ENCODE data around the gene RAB9B.
"Not testable (repeated sequence)": the region's sequence is repeated elsewhere in the genome, so short reads cannot be mapped to it uniquely, and the experiment has no call there.

The RAB9B gene

GRCh38 chrX:103828529-103828928 is 3.5 kb downstream of the RAB9B start:
- Mint-ChIP-seq H3K9me3 (ENCODE audit: low read depth) (no peaks in the 10 kb centered on the region), H3K36me3 (no peaks in the 10 kb centered on the region), H3K27me3 (no peaks in the 10 kb centered on the region), H3K4me3 (no peak overlapping the region), H3K4me1 (ENCODE audit: low read depth) (peaks cover 3% of the 10 kb centered on the region), H3K27ac (no peak overlapping the region)

GRCh38 chrX:103825881-103826280 is 6.2 kb downstream of the RAB9B start:
- no peaks in the 10 kb centered on the region for H3K9me3 Mint-ChIP-seq (ENCODE audit: low read depth)
- no peaks in the 10 kb centered on the region for H3K27me3 Mint-ChIP-seq
- no peak overlapping the region for H3K4me3 Mint-ChIP-seq
- no peaks in the 10 kb centered on the region for H3K4me1 Mint-ChIP-seq (ENCODE audit: low read depth)
- H3K36me3 Mint-ChIP-seq: no peaks in the 10 kb centered on the region
- H3K27ac Mint-ChIP-seq: no peak overlapping the region

GRCh38 chrX:103823591-103823990 is 8.5 kb downstream of the RAB9B start:
- Mint-ChIP-seq H3K27ac (no peak overlapping the region), H3K4me3 (no peak overlapping the region), H3K36me3 (no peaks in the 10 kb centered on the region), H3K9me3 (ENCODE audit: low read depth) (no peaks in the 10 kb centered on the region), H3K4me1 (ENCODE audit: low read depth) (no peaks in the 10 kb centered on the region), H3K27me3 (no peaks in the 10 kb centered on the region)

GRCh38 chrX:103820802-103821201 is 11.3 kb downstream of the RAB9B start:
- not testable (repeated sequence) for H3K9me3 Mint-ChIP-seq (ENCODE audit: low read depth); H3K27ac Mint-ChIP-seq; H3K4me1 Mint-ChIP-seq (ENCODE audit: low read depth); H3K36me3 Mint-ChIP-seq; H3K27me3 Mint-ChIP-seq; H3K4me3 Mint-ChIP-seq

- no peaks in the 10 kb centered on the region for H3K36me3 Mint-ChIP-seq
- no peaks in the 10 kb centered on the region for H3K27me3 Mint-ChIP-seq
- no peak overlapping the region for H3K4me3 Mint-ChIP-seq
- no peaks in the 10 kb centered on the region for H3K4me1 Mint-ChIP-seq (ENCODE audit: low read depth)
- H3K9me3 Mint-ChIP-seq (ENCODE audit: low read depth): no peaks in the 10 kb centered on the region
- H3K27ac Mint-ChIP-seq: no peak overlapping the region
Observed at GRCh38 chrX:103818842-103819619, 13.0 kb downstream of the RAB9B start.

GRCh38 chrX:103817502-103817901 is 14.6 kb downstream of the RAB9B start:
- Mint-ChIP-seq H3K27ac (no peak overlapping the region), H3K27me3 (no peaks in the 10 kb centered on the region), H3K36me3 (no peaks in the 10 kb centered on the region), H3K4me1 (ENCODE audit: low read depth) (no peaks in the 10 kb centered on the region), H3K4me3 (no peak overlapping the region), H3K9me3 (ENCODE audit: low read depth) (no peaks in the 10 kb centered on the region)

- H3K27ac Mint-ChIP-seq; H3K36me3 Mint-ChIP-seq; H3K4me3 Mint-ChIP-seq; H3K9me3 Mint-ChIP-seq (ENCODE audit: low read depth); H3K4me1 Mint-ChIP-seq (ENCODE audit: low read depth); H3K27me3 Mint-ChIP-seq: not testable (repeated sequence)
Observed at GRCh38 chrX:103817101-103817500, 15.0 kb downstream of the RAB9B start.

- peaks cover 3% of the 10 kb centered on the region for H3K27me3 Mint-ChIP-seq
- H3K4me1 Mint-ChIP-seq (ENCODE audit: low read depth): no peaks in the 10 kb centered on the region
- H3K4me3 Mint-ChIP-seq: no peak overlapping the region
- no peak overlapping the region for H3K27ac Mint-ChIP-seq
- no peaks in the 10 kb centered on the region for H3K36me3 Mint-ChIP-seq
- H3K9me3 Mint-ChIP-seq (ENCODE audit: low read depth): no peaks in the 10 kb centered on the region
Observed at GRCh38 chrX:103811858-103812257, 20.2 kb downstream of the RAB9B start.

GRCh38 chrX:103806862-103807474 is 25.1 kb downstream of the RAB9B start:
- H3K4me1 Mint-ChIP-seq (ENCODE audit: low read depth): no peaks in the 10 kb centered on the region
- H3K4me3 Mint-ChIP-seq: no peak overlapping the region
- no peak overlapping the region for H3K27ac Mint-ChIP-seq
- peaks cover 3% of the 10 kb centered on the region for H3K27me3 Mint-ChIP-seq
- H3K36me3 Mint-ChIP-seq: no peaks in the 10 kb centered on the region
- no peaks in the 10 kb centered on the region for H3K9me3 Mint-ChIP-seq (ENCODE audit: low read depth)

- no peaks in the 10 kb centered on the region for H3K36me3 Mint-ChIP-seq
- no peak overlapping the region for H3K27ac Mint-ChIP-seq
- peaks cover 3% of the 10 kb centered on the region for H3K27me3 Mint-ChIP-seq
- H3K4me1 Mint-ChIP-seq (ENCODE audit: low read depth): no peaks in the 10 kb centered on the region
- H3K4me3 Mint-ChIP-seq: no peak overlapping the region
- no peaks in the 10 kb centered on the region for H3K9me3 Mint-ChIP-seq (ENCODE audit: low read depth)
Observed at GRCh38 chrX:103805860-103806259, 26.2 kb downstream of the RAB9B start.

GRCh38 chrX:103800318-103800717 is 31.7 kb downstream of the RAB9B start:
- Mint-ChIP-seq H3K36me3 (no peaks in the 10 kb centered on the region), H3K9me3 (ENCODE audit: low read depth) (no peaks in the 10 kb centered on the region), H3K4me3 (no peak overlapping the region), H3K27me3 (no peaks in the 10 kb centered on the region), H3K4me1 (ENCODE audit: low read depth) (no peaks in the 10 kb centered on the region), H3K27ac (no peak overlapping the region)

GRCh38 chrX:103797691-103798090 is 34.4 kb downstream of the RAB9B start:
- no peak overlapping the region for H3K4me3 Mint-ChIP-seq
- no peak overlapping the region for H3K27ac Mint-ChIP-seq
- peaks cover 4% of the 10 kb centered on the region for H3K27me3 Mint-ChIP-seq
- no peaks in the 10 kb centered on the region for H3K36me3 Mint-ChIP-seq
- no peaks in the 10 kb centered on the region for H3K9me3 Mint-ChIP-seq (ENCODE audit: low read depth)
- H3K4me1 Mint-ChIP-seq (ENCODE audit: low read depth): no peaks in the 10 kb centered on the region

- no peaks in the 10 kb centered on the region for H3K4me1 Mint-ChIP-seq (ENCODE audit: low read depth)
Observed at GRCh38 chrX:103794119-103794518, 37.9 kb downstream of the RAB9B start.

GRCh38 chrX:103793545-103793940 is 38.5 kb downstream of the RAB9B start:
- Mint-ChIP-seq H3K4me1 (ENCODE audit: low read depth) (no peaks in the 10 kb centered on the region), H3K36me3 (no peaks in the 10 kb centered on the region), H3K9me3 (ENCODE audit: low read depth) (no peaks in the 10 kb centered on the region), H3K4me3 (no peak overlapping the region), H3K27me3 (peaks cover 4% of the 10 kb centered on the region), H3K27ac (no peak overlapping the region)

More at GRCh38 chrX:103794119-103794518, 37.9 kb downstream of the RAB9B start:
- Mint-ChIP-seq H3K36me3 (no peaks in the 10 kb centered on the region), H3K4me3 (no peak overlapping the region), H3K9me3 (ENCODE audit: low read depth) (no peaks in the 10 kb centered on the region), H3K27ac (no peak overlapping the region), H3K27me3 (peaks cover 4% of the 10 kb centered on the region)

- Mint-ChIP-seq H3K27ac (no peak overlapping the region), H3K9me3 (ENCODE audit: low read depth) (no peaks in the 10 kb centered on the region), H3K4me3 (no peak overlapping the region), H3K27me3 (peaks cover 4% of the 10 kb centered on the region), H3K4me1 (ENCODE audit: low read depth) (no peaks in the 10 kb centered on the region), H3K36me3 (no peaks in the 10 kb centered on the region)
Observed at GRCh38 chrX:103792916-103793544, 39.0 kb downstream of the RAB9B start.
